ENCODE measurements around the gene DDX41.

Gene DDX41

DNA sequence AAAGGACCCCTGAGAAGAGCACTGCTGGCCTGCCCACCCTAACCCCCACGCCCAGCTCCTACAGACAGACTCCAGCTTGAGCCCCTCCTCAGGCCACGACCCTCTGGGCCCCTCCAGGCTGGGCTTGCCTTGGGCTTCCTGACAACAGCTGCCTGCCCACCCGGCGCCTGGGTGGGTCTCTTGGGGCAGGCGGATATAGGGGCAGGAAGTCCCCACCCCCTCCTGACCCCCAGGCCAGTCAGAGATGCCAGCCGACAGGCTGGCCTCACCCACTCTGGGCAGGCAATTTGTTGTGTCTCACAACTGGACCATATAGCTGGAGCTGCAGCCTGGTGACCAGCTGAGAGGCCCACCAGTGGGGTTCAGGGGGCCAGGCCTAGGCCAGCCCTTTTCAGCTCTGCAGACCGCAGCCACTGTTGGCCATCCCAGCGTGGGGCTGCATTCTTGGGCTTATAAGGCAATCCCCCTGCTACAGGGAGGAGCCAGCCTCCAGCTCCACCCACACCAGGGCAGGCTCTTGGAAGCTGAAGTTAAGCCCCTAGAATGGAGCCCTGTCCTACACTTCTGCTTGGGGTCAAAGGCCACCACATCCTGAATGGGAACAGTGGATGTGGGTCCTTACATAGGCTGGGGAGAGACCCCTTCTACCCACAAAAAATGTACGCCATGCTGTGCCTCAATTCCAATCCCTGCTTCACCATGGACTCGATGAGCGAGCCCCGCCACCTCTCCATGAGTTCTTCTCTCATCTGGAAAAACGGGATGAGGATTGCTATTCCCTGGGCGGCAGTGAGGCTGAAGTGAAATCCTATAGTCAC lies 21.3 kb downstream of the DDX41 start:
- TF ChIP-seq ZNF274 (IDR thresholded peaks at IDR 0.05; ENCODE audit: low read depth, low read length): no peak
- no peaks in the 10 kb centered on the region for H3K9me3 ChIP-seq (ENCODE audit: insufficient read depth, low read length)
- H3K9ac ChIP-seq (ENCODE audit: insufficient read length, low read depth): peak overlapping the region; percentile 98
- H3K4me1 ChIP-seq (ENCODE audit: insufficient read depth, insufficient read length): peaks cover 52% of the 10 kb centered on the region
- peak; percentile 90 for DNase-seq (ENCODE audit: low read depth, low spot score)
- peaks cover 57% of the 10 kb centered on the region for H3K36me3 ChIP-seq (ENCODE audit: insufficient read depth, insufficient read length, low read length)
- peaks cover 11% of the 10 kb centered on the region for H3K27me3 ChIP-seq (ENCODE audit: insufficient read depth, insufficient read length)
- peak overlapping the region; percentile 67 for H3K4me3 ChIP-seq (ENCODE audit: insufficient read length, low read depth)

DNA sequence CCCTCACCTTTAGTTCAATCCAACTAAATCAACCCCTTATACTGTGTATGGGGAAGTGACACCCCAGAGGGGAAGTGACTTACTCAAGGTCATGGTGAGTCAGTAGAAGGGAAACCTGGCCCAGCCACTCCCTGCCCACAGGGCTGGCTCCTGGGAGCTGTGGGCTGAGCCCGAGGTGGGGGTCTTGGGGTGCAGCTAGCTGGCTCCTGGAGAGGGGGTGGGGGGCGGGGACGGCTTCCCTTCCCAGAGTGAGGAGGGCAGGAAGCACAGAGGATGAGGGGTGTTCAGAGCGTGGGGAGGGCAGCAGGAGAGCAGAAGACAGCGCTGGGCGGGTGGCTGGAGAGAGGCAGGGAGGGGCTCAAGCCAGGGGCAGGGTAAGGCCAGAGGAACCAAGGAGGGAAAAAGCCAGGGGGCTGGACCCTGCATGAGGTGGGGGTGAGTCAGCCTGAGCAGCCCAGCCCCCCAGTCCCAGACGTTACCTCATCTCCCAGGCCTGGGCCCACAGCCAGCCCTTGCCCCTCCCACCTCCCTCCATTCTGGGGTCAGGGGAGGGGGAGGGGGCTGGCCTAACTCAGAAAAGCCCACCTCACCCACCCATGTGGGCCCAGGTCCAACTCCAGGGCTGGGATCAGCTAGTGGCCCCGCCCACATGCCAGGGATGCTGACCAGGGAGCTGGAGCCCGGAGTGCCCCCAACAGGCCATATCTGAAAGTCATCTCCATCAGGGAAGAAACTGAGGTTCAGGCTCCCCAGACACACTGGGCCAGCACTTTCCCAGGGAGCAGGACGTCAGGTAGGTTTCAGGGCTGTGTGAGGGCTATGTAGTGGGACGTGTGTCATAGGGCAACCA lies 22.2 kb downstream of the DDX41 start:
- TF ChIP-seq ZNF274 (IDR thresholded peaks at IDR 0.05; ENCODE audit: low read depth, low read length) (no peak), YY1 (IDR thresholded peaks at IDR 0.05; ENCODE audit: insufficient read depth, insufficient read length) (no peak), SUZ12 (IDR thresholded peaks at IDR 0.05; ENCODE audit: extremely low read depth, insufficient read depth, insufficient read length) (no peak)
- peak; percentile 75 for DNase-seq (ENCODE audit: low read depth, low spot score)
- peaks cover 65% of the 10 kb centered on the region for H3K36me3 ChIP-seq (ENCODE audit: insufficient read depth, insufficient read length, low read length)
- peaks cover 11% of the 10 kb centered on the region for H3K27me3 ChIP-seq (ENCODE audit: insufficient read depth, insufficient read length)
- peak overlapping the region; percentile 76 for H3K9ac ChIP-seq (ENCODE audit: insufficient read length, low read depth)
- H3K4me1 ChIP-seq (ENCODE audit: insufficient read depth, insufficient read length): peaks cover 60% of the 10 kb centered on the region
- peak overlapping the region; percentile 67 for H3K4me3 ChIP-seq (ENCODE audit: insufficient read length, low read depth)
- H3K9me3 ChIP-seq (ENCODE audit: insufficient read depth, low read length): no peaks in the 10 kb centered on the region

DNA sequence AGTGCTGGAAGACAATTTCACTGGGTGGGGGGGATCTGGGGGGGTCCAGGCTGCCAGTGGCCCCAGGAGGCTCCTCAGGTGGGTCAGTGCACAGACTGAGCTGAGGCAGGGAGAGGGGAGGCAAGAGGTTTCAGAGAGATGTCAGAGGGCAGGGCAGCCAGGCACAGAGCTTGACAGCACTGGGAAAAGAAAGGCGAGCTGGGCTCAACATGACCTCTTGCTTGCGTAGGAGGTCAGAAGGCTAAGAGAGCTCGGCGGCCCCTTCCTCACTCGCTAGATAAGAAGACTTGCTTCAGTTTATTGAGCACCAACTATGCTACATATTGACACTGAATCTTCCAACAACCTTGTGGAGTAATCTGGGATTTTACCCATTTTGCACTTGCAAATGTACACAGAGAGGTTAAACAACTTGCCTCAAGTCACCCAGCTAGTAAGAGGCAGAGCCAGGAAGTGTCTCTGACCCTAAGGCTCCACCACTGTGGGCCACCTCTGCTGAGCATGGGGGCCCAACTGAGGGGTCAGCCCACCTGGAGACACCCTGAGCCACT lies 22.9 kb downstream of the DDX41 start:
- TF ChIP-seq SUZ12 (IDR thresholded peaks at IDR 0.05; ENCODE audit: extremely low read depth, insufficient read depth, insufficient read length) (no peak), ZNF274 (IDR thresholded peaks at IDR 0.05; ENCODE audit: low read depth, low read length) (no peak), YY1 (IDR thresholded peaks at IDR 0.05; ENCODE audit: insufficient read depth, insufficient read length) (no peak)
- DNase-seq (ENCODE audit: low read depth, low spot score): no peak
- Histone ChIP-seq H3K4me3 (ENCODE audit: insufficient read length, low read depth) (no peak overlapping the region), H3K27me3 (ENCODE audit: insufficient read depth, insufficient read length) (peaks cover 9% of the 10 kb centered on the region), H3K36me3 (ENCODE audit: insufficient read depth, insufficient read length, low read length) (peaks cover 72% of the 10 kb centered on the region), H3K9ac (ENCODE audit: insufficient read length, low read depth) (peak overlapping the region; percentile 29), H3K9me3 (ENCODE audit: insufficient read depth, low read length) (no peaks in the 10 kb centered on the region), H3K4me1 (ENCODE audit: insufficient read depth, insufficient read length) (peaks cover 67% of the 10 kb centered on the region)

DNA sequence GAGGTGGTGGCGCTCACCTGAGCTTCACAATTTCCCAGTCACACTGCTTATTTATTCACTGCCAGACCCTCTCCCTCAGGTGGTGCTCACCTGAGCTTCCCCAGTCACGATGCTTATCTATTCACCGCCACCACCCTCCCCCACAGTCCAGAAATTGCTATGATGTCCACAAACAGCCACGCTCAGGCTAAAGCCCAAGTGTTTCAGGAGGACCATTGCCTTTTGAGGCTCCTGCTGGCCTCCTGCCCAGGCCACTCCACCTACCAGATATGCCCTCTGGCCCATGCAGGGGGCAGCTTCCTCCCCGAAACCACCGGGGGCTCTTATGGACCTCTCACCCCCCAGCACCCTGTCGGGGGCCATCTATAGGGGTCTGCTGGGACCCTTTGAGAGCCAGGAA lies 23.9 kb downstream of the DDX41 start:
- H3K4me3 ChIP-seq (ENCODE audit: insufficient read length, low read depth): no peak overlapping the region
- TF ChIP-seq SUZ12 (IDR thresholded peaks at IDR 0.05; ENCODE audit: extremely low read depth, insufficient read depth, insufficient read length) (no peak), YY1 (IDR thresholded peaks at IDR 0.05; ENCODE audit: insufficient read depth, insufficient read length) (no peak), ZNF274 (IDR thresholded peaks at IDR 0.05; ENCODE audit: low read depth, low read length) (no peak)
- no peaks in the 10 kb centered on the region for H3K27me3 ChIP-seq (ENCODE audit: insufficient read depth, insufficient read length)
- DNase-seq (ENCODE audit: low read depth, low spot score): no peak
- peak overlapping the region; percentile 12 for H3K9ac ChIP-seq (ENCODE audit: insufficient read length, low read depth)
- peaks cover 61% of the 10 kb centered on the region for H3K4me1 ChIP-seq (ENCODE audit: insufficient read depth, insufficient read length)
- peaks cover 82% of the 10 kb centered on the region for H3K36me3 ChIP-seq (ENCODE audit: insufficient read depth, insufficient read length, low read length)
- H3K9me3 ChIP-seq (ENCODE audit: insufficient read depth, low read length): no peaks in the 10 kb centered on the region

DNA sequence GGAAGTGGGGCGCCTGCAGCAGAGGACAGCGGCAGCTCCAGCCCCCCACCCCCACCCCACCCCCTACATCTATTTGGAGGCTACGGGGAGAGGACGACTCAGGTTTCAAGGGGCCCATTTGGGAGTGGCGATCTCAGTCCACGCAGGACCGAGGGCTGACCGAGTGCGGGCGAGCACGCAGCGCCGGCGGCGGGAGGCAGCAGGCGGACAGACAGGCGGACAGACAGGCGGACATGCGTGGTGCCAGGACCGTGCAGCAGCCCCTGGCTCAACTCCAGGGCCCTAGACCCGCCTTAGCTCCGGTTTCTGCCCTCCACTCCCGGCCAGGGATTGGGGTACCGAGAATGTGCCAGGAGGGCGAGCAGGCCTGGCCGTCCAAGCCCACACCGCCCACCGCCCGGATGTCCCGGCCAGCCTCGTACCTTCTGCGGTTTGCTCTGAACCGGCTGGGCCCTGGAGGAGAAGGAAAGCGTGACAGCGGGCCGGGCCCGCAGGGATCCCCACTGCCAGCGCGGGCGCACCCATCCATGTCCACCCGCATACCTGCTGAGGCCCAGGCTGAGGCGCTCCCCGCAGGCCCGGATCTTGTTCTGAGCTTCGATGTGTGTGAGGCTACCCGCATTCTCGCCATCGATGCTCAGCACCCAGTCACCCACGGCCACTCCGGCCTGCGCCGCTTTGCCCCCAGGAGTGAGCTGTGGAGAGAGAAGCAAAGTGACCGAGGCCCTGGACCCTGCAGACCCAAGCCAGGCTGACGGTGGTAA lies 24.6 kb downstream of the DDX41 start:
- H3K27me3 ChIP-seq (ENCODE audit: insufficient read depth, insufficient read length): no peaks in the 10 kb centered on the region
- peaks cover 61% of the 10 kb centered on the region for H3K4me1 ChIP-seq (ENCODE audit: insufficient read depth, insufficient read length)
- H3K4me3 ChIP-seq (ENCODE audit: insufficient read length, low read depth): no peak overlapping the region
- H3K9me3 ChIP-seq (ENCODE audit: insufficient read depth, low read length): no peaks in the 10 kb centered on the region
- no peak for TF ChIP-seq ZNF274 (IDR thresholded peaks at IDR 0.05; ENCODE audit: low read depth, low read length)
- no peak for TF ChIP-seq YY1 (IDR thresholded peaks at IDR 0.05; ENCODE audit: insufficient read depth, insufficient read length)
- TF ChIP-seq SUZ12 (IDR thresholded peaks at IDR 0.05; ENCODE audit: extremely low read depth, insufficient read depth, insufficient read length): no peak
- peaks cover 89% of the 10 kb centered on the region for H3K36me3 ChIP-seq (ENCODE audit: insufficient read depth, insufficient read length, low read length)
- H3K9ac ChIP-seq (ENCODE audit: insufficient read length, low read depth): peak overlapping the region; percentile 42
- DNase-seq (ENCODE audit: low read depth, low spot score): no peak

DNA sequence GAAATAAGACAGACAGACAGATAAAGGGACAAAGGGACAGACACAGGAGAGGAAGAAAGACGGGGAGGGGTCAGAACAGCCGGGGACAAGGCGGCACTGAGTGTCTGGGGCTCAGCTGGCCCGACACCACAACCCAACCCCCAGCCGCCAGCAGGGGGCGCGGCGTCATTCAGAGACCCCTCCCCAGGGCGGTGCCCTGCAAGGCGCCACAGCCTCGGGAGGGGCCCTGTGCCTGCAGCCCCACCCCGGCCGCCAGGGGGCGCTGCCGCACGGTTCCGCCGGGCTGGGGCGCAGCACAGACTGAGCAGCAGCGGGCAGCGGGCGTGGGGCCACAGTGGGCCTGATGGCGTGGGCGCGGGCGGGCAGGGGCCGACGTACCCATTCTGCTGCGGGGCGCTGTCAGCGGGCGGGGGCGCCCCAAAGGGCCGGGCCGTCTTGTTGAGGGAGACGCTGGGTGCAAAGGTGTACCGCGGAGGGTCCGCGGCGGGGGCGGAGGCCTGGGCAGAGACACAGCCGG lies 25.3 kb downstream of the DDX41 start:
- Histone ChIP-seq H3K4me3 (ENCODE audit: insufficient read length, low read depth) (no peak overlapping the region), H3K36me3 (ENCODE audit: insufficient read depth, insufficient read length, low read length) (peaks cover 92% of the 10 kb centered on the region), H3K9ac (ENCODE audit: insufficient read length, low read depth) (peak overlapping the region; percentile 42), H3K9me3 (ENCODE audit: insufficient read depth, low read length) (no peaks in the 10 kb centered on the region), H3K27me3 (ENCODE audit: insufficient read depth, insufficient read length) (no peaks in the 10 kb centered on the region), H3K4me1 (ENCODE audit: insufficient read depth, insufficient read length) (peaks cover 61% of the 10 kb centered on the region)
- TF ChIP-seq ZNF274 (IDR thresholded peaks at IDR 0.05; ENCODE audit: low read depth, low read length) (no peak), SUZ12 (IDR thresholded peaks at IDR 0.05; ENCODE audit: extremely low read depth, insufficient read depth, insufficient read length) (no peak), YY1 (IDR thresholded peaks at IDR 0.05; ENCODE audit: insufficient read depth, insufficient read length) (no peak)
- DNase-seq (ENCODE audit: low read depth, low spot score): peak; percentile 77

All from NT2/D1 (cell line).